ENCODE measurements around the gene TANC1.

The TANC1 gene

GRCh38 chr2:159131914-159132281 lies 163.5 kb downstream of the TANC1 start:
- no peak for TF ChIP-seq POLR2AphosphoS5 (IDR thresholded peaks at IDR 0.05; ENCODE audit: low read depth, low read length)
- no peak for TF ChIP-seq TAF1 (IDR thresholded peaks at IDR 0.05; ENCODE audit: borderline replicate concordance, insufficient read depth, low read length)
- TF ChIP-seq REST (IDR thresholded peaks at IDR 0.05; ENCODE audit: insufficient read depth in 1 of 2, low read depth in 2 of 2, low read length in 2 of 2): no peak
- TF ChIP-seq SIN3A (IDR thresholded peaks at IDR 0.05; ENCODE audit: borderline replicate concordance, insufficient read depth, low read length): no peak
- no peak for TF ChIP-seq FOXP2 (optimal IDR thresholded peaks at IDR 0.05; ENCODE audit: borderline replicate concordance, extremely low read depth, extremely low read length, insufficient read depth)

GRCh38 chr2:159133797-159134196 lies 165.4 kb downstream of the TANC1 start:
- no peak for TF ChIP-seq TAF1 (IDR thresholded peaks at IDR 0.05; ENCODE audit: borderline replicate concordance, insufficient read depth, low read length)
- TF ChIP-seq POLR2AphosphoS5 (IDR thresholded peaks at IDR 0.05; ENCODE audit: low read depth, low read length): no peak
- TF ChIP-seq FOXP2 (optimal IDR thresholded peaks at IDR 0.05; ENCODE audit: borderline replicate concordance, extremely low read depth, extremely low read length, insufficient read depth): no peak
- no peak for TF ChIP-seq SIN3A (IDR thresholded peaks at IDR 0.05; ENCODE audit: borderline replicate concordance, insufficient read depth, low read length)

GRCh38 chr2:159134979-159135378 lies 166.5 kb downstream of the TANC1 start:
- TF ChIP-seq REST (IDR thresholded peaks at IDR 0.05; ENCODE audit: insufficient read depth in 1 of 2, low read depth in 2 of 2, low read length in 2 of 2) (no peak), SIN3A (IDR thresholded peaks at IDR 0.05; ENCODE audit: borderline replicate concordance, insufficient read depth, low read length) (no peak), TAF1 (IDR thresholded peaks at IDR 0.05; ENCODE audit: borderline replicate concordance, insufficient read depth, low read length) (no peak), POLR2AphosphoS5 (IDR thresholded peaks at IDR 0.05; ENCODE audit: low read depth, low read length) (no peak), FOXP2 (optimal IDR thresholded peaks at IDR 0.05; ENCODE audit: borderline replicate concordance, extremely low read depth, extremely low read length, insufficient read depth) (no peak)

- TF ChIP-seq TAF1 (IDR thresholded peaks at IDR 0.05; ENCODE audit: borderline replicate concordance, insufficient read depth, low read length) (no peak), REST (IDR thresholded peaks at IDR 0.05; ENCODE audit: insufficient read depth in 1 of 2, low read depth in 2 of 2, low read length in 2 of 2) (no peak), POLR2AphosphoS5 (IDR thresholded peaks at IDR 0.05; ENCODE audit: low read depth, low read length) (no peak), SIN3A (IDR thresholded peaks at IDR 0.05; ENCODE audit: borderline replicate concordance, insufficient read depth, low read length) (no peak), FOXP2 (optimal IDR thresholded peaks at IDR 0.05; ENCODE audit: borderline replicate concordance, extremely low read depth, extremely low read length, insufficient read depth) (no peak)
Observed at GRCh38 chr2:159136391-159136790, 168.0 kb downstream of the TANC1 start.

DNA sequence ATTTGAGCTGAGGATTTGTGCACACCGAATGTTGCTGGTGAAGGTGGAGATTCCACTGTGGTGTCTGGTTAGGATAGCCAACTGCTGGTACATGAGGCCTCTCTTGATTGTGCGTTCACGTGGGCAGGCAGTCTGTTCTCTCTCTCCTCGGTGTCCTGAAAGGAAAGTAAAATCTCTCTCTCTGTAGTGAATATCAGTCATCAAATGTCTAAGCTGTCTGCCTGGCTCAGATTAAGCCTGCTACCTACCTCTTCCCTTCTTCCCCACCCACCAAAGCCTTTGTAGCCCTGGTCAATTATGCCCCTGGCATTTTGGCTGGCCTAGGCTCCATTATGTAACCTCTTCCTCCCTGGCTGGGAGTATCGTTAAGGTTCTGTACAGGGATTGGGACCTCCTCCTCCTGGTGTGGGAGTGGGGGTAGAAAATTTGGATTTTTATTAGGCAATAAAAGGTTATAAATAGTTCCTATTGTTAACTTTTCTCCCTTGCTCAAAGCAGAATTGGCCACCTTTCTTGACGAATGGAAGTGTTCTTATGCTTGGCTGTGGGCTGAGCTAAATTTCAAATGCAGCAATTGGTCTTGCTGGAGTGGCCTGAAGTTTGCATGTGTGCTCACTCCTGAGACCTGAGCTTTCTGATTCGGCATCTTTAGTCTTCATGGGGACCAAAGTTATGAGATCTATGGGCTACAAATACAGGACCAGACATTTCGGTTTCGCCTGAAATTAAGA lies 169.2 kb downstream of the TANC1 start:
- TF ChIP-seq REST (IDR thresholded peaks at IDR 0.05; ENCODE audit: insufficient read depth in 1 of 2, low read depth in 2 of 2, low read length in 2 of 2) (no peak), TAF1 (IDR thresholded peaks at IDR 0.05; ENCODE audit: borderline replicate concordance, insufficient read depth, low read length) (no peak), POLR2AphosphoS5 (IDR thresholded peaks at IDR 0.05; ENCODE audit: low read depth, low read length) (no peak), FOXP2 (optimal IDR thresholded peaks at IDR 0.05; ENCODE audit: borderline replicate concordance, extremely low read depth, extremely low read length, insufficient read depth) (no peak), SIN3A (IDR thresholded peaks at IDR 0.05; ENCODE audit: borderline replicate concordance, insufficient read depth, low read length) (no peak)

Measured in PFSK-1 (cell line).